MM.1S (cell line): ENCODE results near the gene ARHGEF7.

Experiments used
- DNase-seq: peaks from one replicate; pipeline ENCODE4 v3.0.0-alpha.2; 2015
- H2AFZ ChIP-seq: fragments of 300-600 bp; sonication (generic); 2 replicates; pipeline ENCODE4 v1.6.0; 2016; ENCODE audit warnings: antibody characterized with exemption, low read length
- H3F3A ChIP-seq: fragments of 300-600 bp; sonication (generic); 2 replicates; pipeline ENCODE4 v1.6.1; 2016; ENCODE audit warnings: mild to moderate bottlenecking, antibody characterized with exemption, low read length, moderate library complexity, mixed read lengths; ENCODE audit not compliant: insufficient read depth
- H3K27ac ChIP-seq: fragments of 300-600 bp; sonication (generic); 2 replicates; pipeline ENCODE4 v1.5.1; 2016; ENCODE audit warnings: mild to moderate bottlenecking, low read length
- H3K27me3 ChIP-seq: fragments of 300-600 bp; sonication (generic); replicated peaks from 2 replicates; pipeline ENCODE4 v1.6.0; 2016; ENCODE audit warnings: low read length; ENCODE audit not compliant: insufficient read depth
- H3K36me3 ChIP-seq: fragments of 300-600 bp; sonication (generic); replicated peaks from 2 replicates; pipeline ENCODE4 v1.6.1; 2016; ENCODE audit warnings: mild to moderate bottlenecking, low read length, mixed read lengths; ENCODE audit not compliant: insufficient read depth
- H3K4me1 ChIP-seq: fragments of 300-600 bp; sonication (generic); 2 replicates; pipeline ENCODE4 v1.6.1; 2016; ENCODE audit warnings: low read length, mixed read lengths
- H3K4me2 ChIP-seq: fragments of 300-600 bp; sonication (generic); 2 replicates; pipeline ENCODE4 v1.6.0; 2016; ENCODE audit warnings: low read depth, low read length
- H3K4me3 ChIP-seq: fragments of 300-600 bp; sonication (generic); 2 replicates; pipeline ENCODE4 v1.5.1; 2016; ENCODE audit warnings: low read length, mixed read lengths
- H3K79me2 ChIP-seq: fragments of 300-600 bp; sonication (generic); 2 replicates; pipeline ENCODE4 v1.6.1; 2016; ENCODE audit warnings: mixed run types, low read length, mixed read lengths
- H3K9ac ChIP-seq: fragments of 300-600 bp; sonication (generic); 2 replicates; pipeline ENCODE4 v1.6.1; 2016; ENCODE audit warnings: low read length, mixed read lengths
- H3K9me2 ChIP-seq: fragments of 300-600 bp; sonication (generic); replicated peaks from 2 replicates; pipeline ENCODE4 v1.6.1; 2016; ENCODE audit warnings: mild to moderate bottlenecking, low read length, mixed read lengths; ENCODE audit not compliant: insufficient read depth
- H3K9me3 ChIP-seq: fragments of 300-600 bp; sonication (generic); replicated peaks from 2 replicates; pipeline ENCODE4 v1.6.1; 2016; ENCODE audit warnings: mild to moderate bottlenecking, low read length, mixed read lengths; ENCODE audit not compliant: insufficient read depth
- H4K20me1 ChIP-seq: fragments of 300-600 bp; sonication (generic); 2 replicates; pipeline ENCODE4 v1.6.1; 2016; ENCODE audit warnings: mild to moderate bottlenecking, low read length, moderate library complexity, mixed read lengths; ENCODE audit not compliant: insufficient read depth
- CTCF ChIP-seq: fragments of 300-600 bp; sonication (generic); IDR thresholded peaks from 2 replicates; pipeline ENCODE4 v1.5.1; 2016; ENCODE audit warnings: antibody characterized with exemption, low read length, mixed read lengths
- EZH2 ChIP-seq: fragments of 300-600 bp; sonication (generic); optimal IDR thresholded peaks from 2 replicates; pipeline ENCODE3; 2017; ENCODE audit warnings: low read depth, mild to moderate bottlenecking, antibody characterized with exemption, low read length, mixed read lengths
- EZH2phosphoT487 ChIP-seq: fragments of 300-600 bp; sonication (generic); IDR thresholded peaks from 2 replicates; pipeline ENCODE4 v1.6.1; 2018; ENCODE audit warnings: antibody characterized with exemption, low read length

The ARHGEF7 gene

GRCh38 chr13:111270765-111271698 lies 155.9 kb downstream of the ARHGEF7 start:
- no peak overlapping the region for H3K9ac ChIP-seq
- no peak for DNase-seq
- H3K27me3 ChIP-seq, result no peaks in the 10 kb centered on the region
- no peak overlapping the region for H2AFZ ChIP-seq
- H4K20me1 ChIP-seq, result no peaks in the 10 kb centered on the region
- no peak overlapping the region for H3K4me3 ChIP-seq
- 0 out of 2 replicates have a peak, but pooled peaks cover 4% of the 10 kb centered on the region for H3K36me3 ChIP-seq
- H3F3A ChIP-seq, result no peaks in the 10 kb centered on the region
- no peak overlapping the region for H3K27ac ChIP-seq
- no peaks in the 10 kb centered on the region for H3K79me2 ChIP-seq
- 0 out of 2 replicates have a peak, but pooled peaks cover 3% of the 10 kb centered on the region for H3K4me1 ChIP-seq
- no peaks in the 10 kb centered on the region for H3K9me2 ChIP-seq
- TF ChIP-seq CTCF (no peak), EZH2 (no peak), EZH2phosphoT487 (no peak)
- no peak overlapping the region for H3K4me2 ChIP-seq
- no peaks in the 10 kb centered on the region for H3K9me3 ChIP-seq

GRCh38 chr13:111272117-111272516 lies 157.0 kb downstream of the ARHGEF7 start:
- Histone ChIP-seq H3K4me2 (no peak overlapping the region), H2AFZ (no peak overlapping the region), H3K9me3 (no peaks in the 10 kb centered on the region), H4K20me1 (no peaks in the 10 kb centered on the region), H3K4me3 (no peak overlapping the region), H3K9ac (no peak overlapping the region), H3K79me2 (no peaks in the 10 kb centered on the region), H3K9me2 (no peaks in the 10 kb centered on the region), H3K27me3 (no peaks in the 10 kb centered on the region), H3K36me3 (0 out of 2 replicates have a peak, but pooled peaks cover 4% of the 10 kb centered on the region), H3K4me1 (0 out of 2 replicates have a peak, but pooled peaks cover 3% of the 10 kb centered on the region), H3K27ac (no peak overlapping the region), H3F3A (no peaks in the 10 kb centered on the region)
- TF ChIP-seq CTCF (no peak), EZH2 (no peak), EZH2phosphoT487 (no peak)
- no peak for DNase-seq

- no peaks in the 10 kb centered on the region for H3K27me3 ChIP-seq
- no peaks in the 10 kb centered on the region for H3K79me2 ChIP-seq
- H3K36me3 ChIP-seq, result 0 out of 2 replicates have a peak, but pooled peaks cover 4% of the 10 kb centered on the region
- no peak overlapping the region for H3K9ac ChIP-seq
- no peak overlapping the region for H3K4me2 ChIP-seq
- H3K9me3 ChIP-seq, result no peaks in the 10 kb centered on the region
- TF ChIP-seq EZH2, result no peak
- TF ChIP-seq CTCF, result no peak
- no peak for TF ChIP-seq EZH2phosphoT487
- no peak for DNase-seq
- no peaks in the 10 kb centered on the region for H3F3A ChIP-seq
- no peak overlapping the region for H3K27ac ChIP-seq
- H3K4me1 ChIP-seq, result no peaks in the 10 kb centered on the region
- H2AFZ ChIP-seq, result no peak overlapping the region
- H4K20me1 ChIP-seq, result no peaks in the 10 kb centered on the region
- no peak overlapping the region for H3K4me3 ChIP-seq
- no peaks in the 10 kb centered on the region for H3K9me2 ChIP-seq
Measured at GRCh38 chr13:111275382-111275781, 160.3 kb downstream of the ARHGEF7 start.
